Small intestine (tissue), 7 donors: ENCODE results near the gene GNB2. TPM values are rescaled to one million over a fixed set of nuclear protein-coding genes. Genes with fewer than 3 reads are reported as not detected.
"Not testable (repeated sequence)": the region's sequence is repeated elsewhere in the genome, so short reads cannot be mapped to it uniquely, and the experiment has no call there.

Experiments used
- DNase-seq, 2 donors: peaks; one replicate each; pipeline versions ENCODE4 v3.0.0 to v3.0.0-alpha.2; 2013
- FAIRE-seq: peaks from 2 replicates; lab custom pipeline; 2012; peaks lifted over from hg19 to GRCh38; lab: Jason Lieb, UNC
- H3K27ac ChIP-seq, 3 donors: one replicate each; pipeline ENCODE4 v1.5.1; 2013; ENCODE audit warnings: low read length in 2 of 3, mild to moderate bottlenecking in 2 of 3, control low read depth in 1 of 3, inconsistent platforms in 1 of 3, low read depth in 1 of 3, moderate library complexity in 1 of 3
- H3K27me3 ChIP-seq, 3 donors: one replicate each; pipeline ENCODE4 v1.6.1; 2013; ENCODE audit warnings: low read length in 3 of 3, inconsistent platforms in 1 of 3; ENCODE audit not compliant: control insufficient read depth in 3 of 3, insufficient read depth in 3 of 3
- H3K36me3 ChIP-seq, 3 donors: one replicate each; pipeline ENCODE4 v1.6.1; 2013; ENCODE audit warnings: low read length in 3 of 3, inconsistent platforms in 1 of 3, low read depth in 1 of 3, mild to moderate bottlenecking in 1 of 3, moderate library complexity in 1 of 3; ENCODE audit not compliant: control insufficient read depth in 3 of 3, insufficient read depth in 2 of 3
- H3K4me1 ChIP-seq, 3 donors: one replicate each; pipeline ENCODE4 v1.6.1; 2013; ENCODE audit warnings: low read length in 2 of 3, inconsistent platforms in 1 of 3, low read depth in 1 of 3, mild to moderate bottlenecking in 1 of 3, moderate library complexity in 1 of 3; ENCODE audit not compliant: control insufficient read depth in 3 of 3, insufficient read depth in 2 of 3
- H3K4me3 ChIP-seq, 3 donors: one replicate each; pipeline ENCODE4 v1.5.1; 2013; ENCODE audit warnings: low read length in 3 of 3, control low read depth in 1 of 3, inconsistent platforms in 1 of 3, low read depth in 1 of 3, mild to moderate bottlenecking in 1 of 3, moderate library complexity in 1 of 3
- H3K9me3 ChIP-seq, 2 donors: one replicate each; pipeline ENCODE4 v1.6.1; 2013; ENCODE audit warnings: low read depth in 1 of 2, low read length in 1 of 2; ENCODE audit not compliant: control insufficient read depth in 2 of 2, insufficient read depth in 1 of 2
- WGBS, 3 donors: extraction: QIAGEN DNeasy Blood & Tissue Kit; methylation state at CpG; one replicate each; pipeline ENCODE4 v1.1.7; 2013; 5-methylcytosine and 5-hydroxymethylcytosine counted together
- polyA plus RNA-seq, 4 donors: library from polyadenylated mRNA; stranded (reverse) in 3 of 4; unstranded in 1 of 4; fragments of 200-250 nt in 3 of 4; fragments of 120-200 nt in 1 of 4; gene quantifications; one replicate each; pipeline versions ENCODE4 v1.2.1 to v1.2.3, GENCODE V29; 2013
- donor health status: healthy with polysubstance abuse.
- donor health status: control.
- donor health status: control.
- donor health status: Bipolar disorder and iron deficiency.
- donor health status: healthy.

GNB2 gene
- polyA plus RNA-seq, 4 donors = 179 to 214 (median 186) TPM

GRCh38 chr7:100692578-100692961 lies 19.0 kb downstream of the GNB2 start:
- Histone ChIP-seq H3K27me3 (peaks cover 0 to 8% (median 0%) of the 10 kb centered on the region in 3 donors), H3K4me3 (peak overlapping the region in 2 of 3 donors; percentile 73 to 89), H3K36me3 (peaks cover 0 to 46% (median 5%) of the 10 kb centered on the region in 3 donors), H3K27ac (no peak overlapping the region), H3K9me3 (no peaks in the 10 kb centered on the region), H3K4me1 (peaks cover 0 to 24% (median 0%) of the 10 kb centered on the region in 3 donors)
- FAIRE-seq (no peak), DNase-seq (no peak)
- 56 to 68% (median 68%) methylated on average over 6 of the region's 6 CpGs for WGBS, 3 donors

- peak in 1 of 2 donors; percentile 50 for DNase-seq
- peaks cover 0 to 24% (median 0%) of the 10 kb centered on the region in 3 donors for H3K4me1 ChIP-seq
- peak overlapping the region; percentile 2 to 63 (median 21) for H3K27ac ChIP-seq
- WGBS, 3 donors = 0 to 1% (median 0%) methylated on average over 13 to 81 of the region's 81 CpGs
- H3K36me3 ChIP-seq = peaks cover 0 to 37% (median 0%) of the 10 kb centered on the region in 3 donors
- no peak for FAIRE-seq
- peak overlapping the region; percentile 73 to 97 (median 89) for H3K4me3 ChIP-seq
- H3K27me3 ChIP-seq = peaks cover 0 to 8% (median 0%) of the 10 kb centered on the region in 3 donors
- H3K9me3 ChIP-seq = no peaks in the 10 kb centered on the region
These were observed 20.0 kb downstream of the GNB2 start for GRCh38 chr7:100693312-100694097.

- Histone ChIP-seq H3K27me3 (peaks cover 0 to 8% (median 0%) of the 10 kb centered on the region in 3 donors), H3K4me1 (peaks cover 0 to 24% (median 0%) of the 10 kb centered on the region in 3 donors), H3K27ac (peak within 1 kb of the TSS; percentile 2 to 72 (median 63)), H3K9me3 (no peaks in the 10 kb centered on the region), H3K36me3 (peaks cover 0 to 29% (median 0%) of the 10 kb centered on the region in 3 donors), H3K4me3 (peak within 1 kb of the TSS; percentile 73 to 97 (median 89))
- peak; percentile 55 to 82 for DNase-seq
- no peak for FAIRE-seq
- 1 to 2% (median 1%) methylated on average over 9 to 92 of the region's 102 CpGs for WGBS, 3 donors
These were observed 20.7 kb downstream of the GNB2 start, which contains the start of gene GIGYF1 for GRCh38 chr7:100694098-100694745. TSS of gene GIGYF1 (minus strand) at chr7:100694250. CDS start at chr7:100688238, 6,012 bp downstream.

DNA sequence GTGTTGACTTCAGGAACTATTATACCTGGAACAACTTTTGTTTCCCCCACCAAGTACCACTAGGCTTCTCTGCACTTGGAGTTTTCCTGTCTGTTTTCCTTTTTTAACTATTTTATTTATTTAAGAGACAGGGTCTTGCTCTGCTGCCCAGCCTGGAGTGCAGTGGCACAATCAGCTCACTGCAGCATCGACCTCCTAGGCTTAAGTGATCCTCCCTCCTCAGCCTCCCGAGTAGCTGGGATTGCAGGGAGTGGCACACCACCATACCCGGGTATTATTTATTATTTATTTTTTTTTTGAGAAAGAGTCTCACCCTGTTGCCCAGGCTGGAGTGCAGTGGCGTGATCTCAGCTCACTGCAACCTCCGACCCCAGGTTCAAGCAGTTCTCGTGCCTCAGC lies 22.6 kb downstream of the GNB2 start:
- FAIRE-seq = no peak
- Histone ChIP-seq H3K9me3 (no peaks in the 10 kb centered on the region), H3K4me3 (no peak overlapping the region), H3K4me1 (peaks cover 0 to 24% (median 0%) of the 10 kb centered on the region in 3 donors), H3K27ac (no peak overlapping the region), H3K36me3 (peaks cover 0 to 13% (median 0%) of the 10 kb centered on the region in 3 donors), H3K27me3 (peaks cover 0 to 11% (median 2%) of the 10 kb centered on the region in 3 donors)
- 53 to 76% (median 55%) methylated on average over 6 of the region's 6 CpGs for WGBS, 3 donors
- no peak for DNase-seq

- H3K27me3 ChIP-seq = peaks cover 0 to 11% (median 2%) of the 10 kb centered on the region in 3 donors
- DNase-seq (no peak), FAIRE-seq (no peak)
- H3K27ac ChIP-seq = no peak overlapping the region
- H3K36me3 ChIP-seq = no peaks in the 10 kb centered on the region
- H3K4me1 ChIP-seq = peaks cover 0 to 7% (median 0%) of the 10 kb centered on the region in 3 donors
- WGBS, 3 donors = 25 to 69% (median 41%) methylated on average over 5 to 6 of the region's 6 CpGs
- no peaks in the 10 kb centered on the region for H3K9me3 ChIP-seq
- H3K4me3 ChIP-seq = no peak overlapping the region
These were observed 25.5 kb downstream of the GNB2 start for GRCh38 chr7:100699018-100699417.

- not testable (repeated sequence) for H3K4me3 ChIP-seq, FAIRE-seq, H3K27ac ChIP-seq, H3K36me3 ChIP-seq, H3K27me3 ChIP-seq, H3K9me3 ChIP-seq, H3K4me1 ChIP-seq, DNase-seq
- WGBS, 3 donors = 55 to 83% (median 68%) methylated on average over 3 of the region's 3 CpGs
These were observed 27.5 kb downstream of the GNB2 start for GRCh38 chr7:100701089-100701488.

GRCh38 chr7:100705320-100705752 lies 31.8 kb downstream of the GNB2 start:
- FAIRE-seq = no peak
- WGBS, 3 donors = 0 to 1% (median 0%) methylated on average over 13 to 25 of the region's 25 CpGs
- H3K4me3 ChIP-seq = peak overlapping the region; percentile 76 to 94 (median 93)
- H3K27me3 ChIP-seq = no peaks in the 10 kb centered on the region
- H3K36me3 ChIP-seq = peaks cover 0 to 21% (median 0%) of the 10 kb centered on the region in 3 donors
- peak; percentile 54 to 89 for DNase-seq
- peak overlapping the region; percentile 82 to 99 (median 95) for H3K27ac ChIP-seq
- H3K4me1 ChIP-seq = peaks cover 0 to 18% (median 3%) of the 10 kb centered on the region in 3 donors
- H3K9me3 ChIP-seq = no peaks in the 10 kb centered on the region
